GM23338 (cell line): ENCODE results near the gene IGFBP4. TPM values are rescaled to one million over a fixed set of nuclear protein-coding genes. Genes with fewer than 3 reads are reported as not detected.

ENCODE experiments used
- ATAC-seq: fragments of 200-7000 bp; cut with Tn5 transposase; 3 replicates; pipeline ENCODE4 v1.9.1; 2020
- DNase-seq: peaks from one replicate; pipeline ENCODE4 v3.0.0-alpha.2; 2015; ENCODE audit warnings: low spot score
- H2AFZ ChIP-seq: fragments of 200-600 bp; sonication (generic); 2 replicates; pipeline ENCODE4 v1.8.0; 2016; ENCODE audit warnings: antibody characterized with exemption, mild to moderate bottlenecking, moderate library complexity
- H3F3A ChIP-seq: fragments of 200-600 bp; sonication (generic); replicated peaks from 2 replicates; pipeline ENCODE4 v1.8.0; 2017; ENCODE audit warnings: antibody characterized with exemption, mixed run types, low read depth
- H3K27ac ChIP-seq: fragments of 200-600 bp; sonication (generic); 2 replicates; pipeline ENCODE4 v1.6.1; 2016; ENCODE audit warnings: low read depth
- H3K27me3 ChIP-seq: fragments of 200-600 bp; sonication (generic); 2 replicates; pipeline ENCODE4 v1.8.0; 2016; ENCODE audit warnings: mild to moderate bottlenecking, mixed run types, moderate library complexity; ENCODE audit not compliant: insufficient read depth
- H3K36me3 ChIP-seq: fragments of 200-600 bp; sonication (generic); 2 replicates; pipeline ENCODE4 v1.8.0; 2016; ENCODE audit warnings: mild to moderate bottlenecking; ENCODE audit not compliant: insufficient read depth
- H3K4me1 ChIP-seq: fragments of 200-600 bp; sonication (generic); 2 replicates; pipeline ENCODE4 v1.8.0; 2016; ENCODE audit warnings: mild to moderate bottlenecking, moderate library complexity; ENCODE audit not compliant: insufficient read depth
- H3K4me2 ChIP-seq: fragments of 200-600 bp; sonication (generic); 2 replicates; pipeline ENCODE4 v1.7.1; 2017; ENCODE audit warnings: mixed run types
- H3K4me3 ChIP-seq: fragments of 200-600 bp; sonication (generic); 2 replicates; pipeline ENCODE4 v1.6.1; 2016; ENCODE audit warnings: mixed run types
- H3K79me2 ChIP-seq: fragments of 200-600 bp; sonication (generic); replicated peaks from 2 replicates; pipeline ENCODE4 v1.8.0; 2017; ENCODE audit warnings: mild to moderate bottlenecking; ENCODE audit not compliant: insufficient read depth
- H3K9me2 ChIP-seq: fragments of 200-600 bp; sonication (generic); 2 replicates; pipeline ENCODE4 v1.8.0; 2017; ENCODE audit not compliant: insufficient read depth
- H4K20me1 ChIP-seq: fragments of 200-600 bp; sonication (generic); replicated peaks from 2 replicates; pipeline ENCODE4 v1.8.0; 2017; ENCODE audit warnings: mild to moderate bottlenecking; ENCODE audit not compliant: insufficient read depth
- H3K27ac Mint-ChIP-seq: 2 replicates; pipeline ENCODE4 v1.8.0; 2020; ENCODE audit warnings: inconsistent platforms, mild to moderate bottlenecking, moderate library complexity, mixed read lengths
- H3K27me3 Mint-ChIP-seq: 3 replicates; pipeline ENCODE4 v1.8.0; 2022; ENCODE audit warnings: low read depth, mild to moderate bottlenecking, moderate library complexity, mixed read lengths, inconsistent platforms; ENCODE audit not compliant: insufficient read depth, poor library complexity
- H3K36me3 Mint-ChIP-seq: 3 replicates; pipeline ENCODE4 v1.8.0; 2021; ENCODE audit warnings: low read depth, mild to moderate bottlenecking, inconsistent platforms, moderate library complexity, mixed read lengths
- H3K4me1 Mint-ChIP-seq: 3 replicates; pipeline ENCODE4 v1.8.0; 2020; ENCODE audit warnings: mild to moderate bottlenecking, inconsistent platforms, mixed read lengths
- H3K4me3 Mint-ChIP-seq: 3 replicates; pipeline ENCODE4 v1.8.0; 2021; ENCODE audit warnings: moderate library complexity, mild to moderate bottlenecking, inconsistent platforms, mixed read lengths
- H3K9me3 Mint-ChIP-seq: 3 replicates; pipeline ENCODE4 v1.8.0; 2020; ENCODE audit warnings: moderate library complexity, mild to moderate bottlenecking, inconsistent platforms, mixed read lengths
- EZH2 ChIP-seq: fragments of 200-600 bp; sonication (generic); IDR thresholded peaks from one replicate; pipeline ENCODE4 v1.8.0; 2017; ENCODE audit warnings: antibody characterized with exemption, mild to moderate bottlenecking, low read depth; ENCODE audit not compliant: unreplicated experiment
- EZH2phosphoT487 ChIP-seq: fragments of 200-600 bp; sonication (generic); IDR thresholded peaks from one replicate; pipeline ENCODE4 v1.8.1; 2018; ENCODE audit warnings: antibody characterized with exemption; ENCODE audit not compliant: unreplicated experiment
- NANOG ChIP-seq: IDR thresholded peaks from 2 replicates; pipeline ENCODE4 v1.6.1; 2016; ENCODE audit warnings: antibody characterized with exemption, borderline replicate concordance
- POLR2AphosphoS5 ChIP-seq: IDR thresholded peaks from 2 replicates; pipeline ENCODE4 v1.6.1; 2016; ENCODE audit warnings: antibody characterized with exemption, low read depth
- REST ChIP-seq: IDR thresholded peaks from one replicate; pipeline ENCODE4 v1.6.1; 2018; ENCODE audit warnings: antibody characterized with exemption; ENCODE audit not compliant: unreplicated experiment
- ZNF114 ChIP-seq: fragments of 250-450 bp; sonication (Bioruptor Pico); IDR thresholded peaks from 2 replicates; pipeline ENCODE4 v1.5.0; 2020; ENCODE audit warnings: mild to moderate bottlenecking, moderate library complexity
- ZNF331 ChIP-seq: fragments of 250-450 bp; sonication (Bioruptor Pico); IDR thresholded peaks from 2 replicates; pipeline ENCODE4 v1.5.0; 2020; ENCODE audit warnings: low read depth, mild to moderate bottlenecking, moderate library complexity
- polyA plus RNA-seq: library from polyadenylated mRNA; unstranded; fragments of >200 nt; fragmentation: Nextera tagmentation; extraction: Ambion mirVana; gene quantifications from 2 replicates; pipeline ENCODE4 v1.2.1, GENCODE V29; 2016
- total RNA-seq: library from RNA; depleted of rRNA; stranded (reverse); fragments of >200 nt; shearing (Covaris generic); gene quantifications from 2 replicates; pipeline ENCODE4 v1.2.3, GENCODE V29; 2014
- TF ChIP-seq, protein P1 (sequence below), 2 experiments: fragments of 200-600 bp in 1 of 2; sonication (generic) in 1 of 2; conservative IDR thresholded peaks; 2 replicates each; pipeline versions ENCODE4 v1.5.1 to v1.6.1; 2016 to 2017; ENCODE audit warnings: antibody characterized with exemption in 2 of 2, low read depth in 2 of 2, mild to moderate bottlenecking in 2 of 2, moderate library complexity in 1 of 2
- TF ChIP-seq, protein P2 (sequence below): fragments of 250-450 bp; sonication (Bioruptor Pico); IDR thresholded peaks from 2 replicates; pipeline ENCODE4 v1.5.0; 2020; ENCODE audit warnings: mild to moderate bottlenecking, moderate library complexity
- TF ChIP-seq, protein P3 (sequence below): IDR thresholded peaks from 2 replicates; pipeline ENCODE4 v1.6.1; 2016; ENCODE audit warnings: antibody characterized with exemption

IGFBP4 gene
- total and polyA plus RNA-seq, 2 experiments from 2014 or later = 38.7 to 78.9 TPM

DNA sequence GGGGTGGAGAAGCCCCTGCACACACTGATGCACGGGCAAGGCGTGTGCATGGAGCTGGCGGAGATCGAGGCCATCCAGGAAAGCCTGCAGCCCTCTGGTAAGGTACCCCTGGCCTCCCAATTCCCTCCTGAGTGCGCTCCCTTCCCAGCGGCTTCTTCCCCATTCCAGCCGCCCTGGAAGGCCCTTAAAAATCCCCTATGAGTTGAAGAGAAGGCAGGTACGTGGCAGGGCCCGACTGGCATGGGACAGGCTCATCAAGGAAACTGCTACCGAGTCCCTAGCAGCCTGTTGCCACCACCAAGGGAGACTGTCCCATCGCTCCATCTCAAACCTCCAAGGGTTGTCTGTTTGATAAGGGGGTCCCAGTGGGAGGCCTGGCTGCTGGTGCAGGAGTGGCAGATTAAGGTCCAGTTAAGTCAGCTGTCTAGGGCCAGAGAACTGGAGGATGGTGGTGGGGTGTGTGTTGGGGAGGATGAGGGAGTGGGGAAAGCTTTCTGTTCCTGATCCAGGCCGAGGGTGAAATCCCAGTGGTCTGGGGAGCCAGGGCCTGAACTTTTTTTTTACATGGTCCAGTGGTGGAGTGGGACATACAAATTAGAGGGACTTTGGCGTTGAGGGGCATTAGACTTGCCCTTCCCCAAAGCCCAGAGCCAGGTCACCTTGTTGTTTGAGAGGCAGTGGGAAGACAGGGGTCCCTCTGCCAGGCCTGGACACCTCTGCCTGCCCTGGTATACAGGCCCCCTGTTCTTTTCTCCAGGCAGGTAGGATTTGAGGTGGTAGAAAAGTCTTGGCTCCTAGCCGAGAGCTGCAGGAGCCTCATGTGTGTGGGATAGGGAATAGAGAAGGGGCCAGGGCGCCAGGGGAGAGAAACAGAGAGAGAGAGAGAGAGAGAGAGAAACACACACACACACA lies 994 bp downstream of the IGFBP4 start:
- H3K27ac Mint-ChIP-seq = peak overlapping the region; percentile 57; the same call in 1 of the 2 replicates
- H2AFZ ChIP-seq = peak overlapping the region; percentile 56

More for the DNA sequence above, 994 bp downstream of the IGFBP4 start:
- Mint-ChIP-seq H3K4me3 (peak overlapping the region; percentile 68), H3K4me1 (peaks cover 44% of the 10 kb centered on the region), H3K27me3 (peaks cover 6% of the 10 kb centered on the region), H3K36me3 (no peaks in the 10 kb centered on the region; the same call in 2 of the 3 replicates), H3K9me3 (no peaks in the 10 kb centered on the region)
- peaks cover 5% of the 10 kb centered on the region; the same call in 1 of the 2 replicates for H3F3A ChIP-seq
- peak overlapping the region; percentile 83 for H3K4me3 ChIP-seq
- DNase-seq (peak; percentile 39), ATAC-seq (peak; percentile 15)
- H4K20me1 ChIP-seq = no peaks in the 10 kb centered on the region
- H3K27ac ChIP-seq = no peak overlapping the region
- peaks cover 43% of the 10 kb centered on the region for H3K4me1 ChIP-seq
- H3K4me2 ChIP-seq = peak overlapping the region; percentile 93
- H3K27me3 ChIP-seq = peaks cover 16% of the 10 kb centered on the region; the same call in 1 of the 2 replicates
- H3K79me2 ChIP-seq = peaks cover 41% of the 10 kb centered on the region
- TF ChIP-seq POLR2AphosphoS5 (no peak), ZNF114 (no peak), EZH2 (no peak), EZH2phosphoT487 (no peak), REST (no peak), ZNF331 (CRISPR knock-in tag) (no peak), NANOG (no peak)
- TF ChIP-seq, protein P1, sequence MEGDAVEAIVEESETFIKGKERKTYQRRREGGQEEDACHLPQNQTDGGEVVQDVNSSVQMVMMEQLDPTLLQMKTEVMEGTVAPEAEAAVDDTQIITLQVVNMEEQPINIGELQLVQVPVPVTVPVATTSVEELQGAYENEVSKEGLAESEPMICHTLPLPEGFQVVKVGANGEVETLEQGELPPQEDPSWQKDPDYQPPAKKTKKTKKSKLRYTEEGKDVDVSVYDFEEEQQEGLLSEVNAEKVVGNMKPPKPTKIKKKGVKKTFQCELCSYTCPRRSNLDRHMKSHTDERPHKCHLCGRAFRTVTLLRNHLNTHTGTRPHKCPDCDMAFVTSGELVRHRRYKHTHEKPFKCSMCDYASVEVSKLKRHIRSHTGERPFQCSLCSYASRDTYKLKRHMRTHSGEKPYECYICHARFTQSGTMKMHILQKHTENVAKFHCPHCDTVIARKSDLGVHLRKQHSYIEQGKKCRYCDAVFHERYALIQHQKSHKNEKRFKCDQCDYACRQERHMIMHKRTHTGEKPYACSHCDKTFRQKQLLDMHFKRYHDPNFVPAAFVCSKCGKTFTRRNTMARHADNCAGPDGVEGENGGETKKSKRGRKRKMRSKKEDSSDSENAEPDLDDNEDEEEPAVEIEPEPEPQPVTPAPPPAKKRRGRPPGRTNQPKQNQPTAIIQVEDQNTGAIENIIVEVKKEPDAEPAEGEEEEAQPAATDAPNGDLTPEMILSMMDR (conservative IDR thresholded peaks at IDR 0.05; ENCODE audit: low read depth in 2 of 2) = no peak
- TF ChIP-seq, protein P2, sequence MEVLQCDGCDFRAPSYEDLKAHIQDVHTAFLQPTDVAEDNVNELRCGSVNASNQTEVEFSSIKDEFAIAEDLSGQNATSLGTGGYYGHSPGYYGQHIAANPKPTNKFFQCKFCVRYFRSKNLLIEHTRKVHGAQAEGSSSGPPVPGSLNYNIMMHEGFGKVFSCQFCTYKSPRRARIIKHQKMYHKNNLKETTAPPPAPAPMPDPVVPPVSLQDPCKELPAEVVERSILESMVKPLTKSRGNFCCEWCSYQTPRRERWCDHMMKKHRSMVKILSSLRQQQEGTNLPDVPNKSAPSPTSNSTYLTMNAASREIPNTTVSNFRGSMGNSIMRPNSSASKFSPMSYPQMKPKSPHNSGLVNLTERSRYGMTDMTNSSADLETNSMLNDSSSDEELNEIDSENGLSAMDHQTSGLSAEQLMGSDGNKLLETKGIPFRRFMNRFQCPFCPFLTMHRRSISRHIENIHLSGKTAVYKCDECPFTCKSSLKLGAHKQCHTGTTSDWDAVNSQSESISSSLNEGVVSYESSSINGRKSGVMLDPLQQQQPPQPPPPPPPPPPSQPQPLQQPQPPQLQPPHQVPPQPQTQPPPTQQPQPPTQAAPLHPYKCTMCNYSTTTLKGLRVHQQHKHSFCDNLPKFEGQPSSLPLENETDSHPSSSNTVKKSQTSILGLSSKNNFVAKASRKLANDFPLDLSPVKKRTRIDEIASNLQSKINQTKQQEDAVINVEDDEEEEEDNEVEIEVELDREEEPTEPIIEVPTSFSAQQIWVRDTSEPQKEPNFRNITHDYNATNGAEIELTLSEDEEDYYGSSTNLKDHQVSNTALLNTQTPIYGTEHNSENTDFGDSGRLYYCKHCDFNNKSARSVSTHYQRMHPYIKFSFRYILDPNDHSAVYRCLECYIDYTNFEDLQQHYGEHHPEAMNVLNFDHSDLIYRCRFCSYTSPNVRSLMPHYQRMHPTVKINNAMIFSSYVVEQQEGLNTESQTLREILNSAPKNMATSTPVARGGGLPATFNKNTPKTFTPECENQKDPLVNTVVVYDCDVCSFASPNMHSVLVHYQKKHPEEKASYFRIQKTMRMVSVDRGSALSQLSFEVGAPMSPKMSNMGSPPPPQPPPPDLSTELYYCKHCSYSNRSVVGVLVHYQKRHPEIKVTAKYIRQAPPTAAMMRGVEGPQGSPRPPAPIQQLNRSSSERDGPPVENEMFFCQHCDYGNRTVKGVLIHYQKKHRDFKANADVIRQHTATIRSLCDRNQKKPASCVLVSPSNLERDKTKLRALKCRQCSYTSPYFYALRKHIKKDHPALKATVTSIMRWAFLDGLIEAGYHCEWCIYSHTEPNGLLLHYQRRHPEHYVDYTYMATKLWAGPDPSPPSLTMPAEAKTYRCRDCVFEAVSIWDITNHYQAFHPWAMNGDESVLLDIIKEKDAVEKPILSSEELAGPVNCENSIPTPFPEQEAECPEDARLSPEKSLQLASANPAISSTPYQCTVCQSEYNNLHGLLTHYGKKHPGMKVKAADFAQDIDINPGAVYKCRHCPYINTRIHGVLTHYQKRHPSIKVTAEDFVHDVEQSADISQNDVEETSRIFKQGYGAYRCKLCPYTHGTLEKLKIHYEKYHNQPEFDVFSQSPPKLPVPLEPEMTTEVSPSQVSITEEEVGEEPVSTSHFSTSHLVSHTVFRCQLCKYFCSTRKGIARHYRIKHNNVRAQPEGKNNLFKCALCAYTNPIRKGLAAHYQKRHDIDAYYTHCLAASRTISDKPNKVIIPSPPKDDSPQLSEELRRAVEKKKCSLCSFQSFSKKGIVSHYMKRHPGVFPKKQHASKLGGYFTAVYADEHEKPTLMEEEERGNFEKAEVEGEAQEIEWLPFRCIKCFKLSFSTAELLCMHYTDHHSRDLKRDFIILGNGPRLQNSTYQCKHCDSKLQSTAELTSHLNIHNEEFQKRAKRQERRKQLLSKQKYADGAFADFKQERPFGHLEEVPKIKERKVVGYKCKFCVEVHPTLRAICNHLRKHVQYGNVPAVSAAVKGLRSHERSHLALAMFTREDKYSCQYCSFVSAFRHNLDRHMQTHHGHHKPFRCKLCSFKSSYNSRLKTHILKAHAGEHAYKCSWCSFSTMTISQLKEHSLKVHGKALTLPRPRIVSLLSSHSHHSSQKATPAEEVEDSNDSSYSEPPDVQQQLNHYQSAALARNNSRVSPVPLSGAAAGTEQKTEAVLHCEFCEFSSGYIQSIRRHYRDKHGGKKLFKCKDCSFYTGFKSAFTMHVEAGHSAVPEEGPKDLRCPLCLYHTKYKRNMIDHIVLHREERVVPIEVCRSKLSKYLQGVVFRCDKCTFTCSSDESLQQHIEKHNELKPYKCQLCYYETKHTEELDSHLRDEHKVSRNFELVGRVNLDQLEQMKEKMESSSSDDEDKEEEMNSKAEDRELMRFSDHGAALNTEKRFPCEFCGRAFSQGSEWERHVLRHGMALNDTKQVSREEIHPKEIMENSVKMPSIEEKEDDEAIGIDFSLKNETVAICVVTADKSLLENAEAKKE = no peak
- TF ChIP-seq, protein P3, sequence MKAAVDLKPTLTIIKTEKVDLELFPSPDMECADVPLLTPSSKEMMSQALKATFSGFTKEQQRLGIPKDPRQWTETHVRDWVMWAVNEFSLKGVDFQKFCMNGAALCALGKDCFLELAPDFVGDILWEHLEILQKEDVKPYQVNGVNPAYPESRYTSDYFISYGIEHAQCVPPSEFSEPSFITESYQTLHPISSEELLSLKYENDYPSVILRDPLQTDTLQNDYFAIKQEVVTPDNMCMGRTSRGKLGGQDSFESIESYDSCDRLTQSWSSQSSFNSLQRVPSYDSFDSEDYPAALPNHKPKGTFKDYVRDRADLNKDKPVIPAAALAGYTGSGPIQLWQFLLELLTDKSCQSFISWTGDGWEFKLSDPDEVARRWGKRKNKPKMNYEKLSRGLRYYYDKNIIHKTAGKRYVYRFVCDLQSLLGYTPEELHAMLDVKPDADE = no peak
- H3K9me2 ChIP-seq = no peaks in the 10 kb centered on the region
- H3K36me3 ChIP-seq = no peaks in the 10 kb centered on the region
